Activated T-cell treated with anti-CD3 and anti-CD28 coated beads for 48 hours (primary cell): Measurements from ENCODE around the gene PDHA1.

ENCODE experiments used
- DNase-seq: peaks from one replicate; pipeline ENCODE4 v3.0.0-alpha.2; 2020; ENCODE audit warnings: low read depth

The PDHA1 gene

DNA sequence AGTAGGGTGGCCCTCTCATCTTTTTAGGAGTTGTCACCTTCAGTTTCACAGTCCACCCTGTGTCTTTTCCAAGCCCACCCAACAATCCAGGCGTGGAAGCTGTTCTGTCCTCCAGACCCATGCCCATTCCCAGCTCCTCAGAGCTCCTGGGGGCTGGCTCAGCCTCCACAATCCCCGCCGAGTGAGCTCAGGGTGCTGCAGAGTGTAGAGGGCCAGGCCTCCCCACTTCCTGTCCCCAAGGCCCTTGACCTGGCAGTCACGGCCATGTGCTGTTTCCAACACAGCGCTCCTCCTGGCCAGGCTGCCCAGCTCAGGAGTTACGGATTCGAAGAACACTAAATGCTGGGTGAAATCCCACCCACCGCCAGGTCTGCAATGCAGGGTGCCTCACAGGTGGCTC, 31.8 kb downstream of the PDHA1 start:
- no peak for DNase-seq

DNA sequence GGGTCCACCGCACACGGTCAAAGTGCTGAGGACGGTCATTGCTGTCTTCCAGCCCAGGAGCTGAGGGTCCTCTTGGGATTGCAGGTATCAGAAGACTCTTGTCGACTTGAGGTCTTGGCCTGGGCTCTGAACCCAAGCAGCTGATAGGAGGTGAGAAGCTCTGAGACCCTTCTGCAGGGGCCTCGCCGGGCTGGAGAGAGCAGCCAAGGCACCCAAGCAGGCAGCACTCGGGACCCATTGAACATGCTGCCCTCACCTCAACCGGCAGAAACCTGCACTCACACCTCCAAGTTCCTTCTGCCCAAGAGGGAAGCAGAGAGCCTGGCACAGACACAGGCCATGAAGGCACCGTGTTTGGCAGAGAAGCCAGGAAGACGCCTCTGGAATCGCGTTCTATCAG, 34.1 kb downstream of the PDHA1 start:
- no peak for DNase-seq

DNA sequence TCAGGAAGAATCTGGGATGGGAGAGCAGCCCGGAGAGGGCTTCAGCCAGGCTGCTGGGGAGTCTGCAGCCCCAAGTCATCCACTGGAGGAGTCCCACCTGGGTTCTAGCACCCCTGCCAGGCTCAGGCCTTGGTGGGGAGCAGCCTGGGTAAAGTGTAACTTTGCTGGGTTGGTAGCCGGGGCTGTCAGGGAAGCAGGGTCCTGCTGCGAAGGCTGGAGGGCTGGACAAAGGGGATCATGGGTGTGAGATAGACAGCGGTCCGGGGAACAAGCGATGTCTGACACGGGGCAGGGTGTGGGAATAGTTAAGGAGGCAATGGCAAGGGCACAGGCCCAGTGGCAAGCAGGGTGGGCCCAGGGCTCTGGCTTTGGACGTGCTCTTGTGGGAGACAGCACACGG, 37.6 kb downstream of the PDHA1 start:
- DNase-seq, result no peak

- peak; percentile 48 for DNase-seq
Observed at GRCh38 chrX:19382555-19383145, 38.9 kb downstream of the PDHA1 start.

DNA sequence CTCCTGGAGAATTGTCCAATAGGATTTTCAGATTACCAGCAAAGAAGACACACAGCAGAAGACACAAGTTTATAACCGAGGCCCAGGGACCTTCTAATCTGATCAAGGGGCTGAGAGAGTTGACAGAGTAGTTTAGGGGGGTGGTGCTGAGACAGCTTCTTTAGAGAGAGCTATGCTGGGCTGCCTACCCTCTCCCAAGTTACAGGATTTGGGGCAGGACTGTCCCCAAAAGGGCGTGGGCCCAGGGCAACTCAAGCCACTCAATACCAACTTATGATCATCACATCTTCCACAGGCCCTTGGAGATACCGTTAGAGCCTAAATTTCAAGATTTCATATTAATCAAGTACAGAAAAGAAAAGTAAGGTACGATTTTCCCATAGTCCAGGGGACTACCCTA, 43.0 kb downstream of the PDHA1 start:
- no peak for DNase-seq

- no peak for DNase-seq
Observed at GRCh38 chrX:19388064-19388679, 44.4 kb downstream of the PDHA1 start.

DNA sequence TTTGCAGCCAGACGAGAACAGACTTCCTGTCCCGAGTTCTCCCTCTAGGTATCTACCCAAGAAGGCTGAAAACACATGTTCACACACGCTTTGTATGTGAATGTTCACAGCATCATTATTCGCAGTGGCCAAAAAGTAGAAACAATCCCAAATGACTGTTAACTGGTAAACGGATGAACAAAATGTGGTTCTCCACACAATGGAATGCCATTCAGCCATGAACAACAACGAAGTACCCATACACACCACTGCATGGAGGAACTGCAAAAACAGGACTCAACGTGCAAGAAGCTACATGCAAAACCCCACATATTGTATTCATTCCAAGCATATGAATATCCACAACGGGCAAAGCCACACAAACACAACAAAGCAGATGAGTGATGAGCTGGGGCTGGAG, 45.0 kb downstream of the PDHA1 start:
- no peak for DNase-seq

GRCh38 chrX:19389227-19389845, 45.6 kb downstream of the PDHA1 start:
- no peak for DNase-seq

GRCh38 chrX:19392078-19392477, 48.4 kb downstream of the PDHA1 start:
- DNase-seq, result no peak

GRCh38 chrX:19392703-19393102, 49.0 kb downstream of the PDHA1 start:
- DNase-seq, result no peak

GRCh38 chrX:19403696-19404095, 60.0 kb downstream of the PDHA1 start:
- no peak for DNase-seq

- DNase-seq, result no peak
Observed at GRCh38 chrX:19410259-19410658, 66.5 kb downstream of the PDHA1 start.
